COLO668 (cell line): ENCODE measurements around the gene TREM1.
"Not testable (repeated sequence)": the region's sequence is repeated elsewhere in the genome, so short reads cannot be mapped to it uniquely, and the experiment has no call there.

Experiments
- DNase-seq: peaks from one replicate; lab custom pipeline; 2025; ENCODE audit not compliant: unreplicated experiment; lab: John Stamatoyannopoulos, UW

TREM1 gene

GRCh38 chr6:41262401-41262800, 24.1 kb downstream of the TREM1 start:
- DNase-seq: no peak

DNA sequence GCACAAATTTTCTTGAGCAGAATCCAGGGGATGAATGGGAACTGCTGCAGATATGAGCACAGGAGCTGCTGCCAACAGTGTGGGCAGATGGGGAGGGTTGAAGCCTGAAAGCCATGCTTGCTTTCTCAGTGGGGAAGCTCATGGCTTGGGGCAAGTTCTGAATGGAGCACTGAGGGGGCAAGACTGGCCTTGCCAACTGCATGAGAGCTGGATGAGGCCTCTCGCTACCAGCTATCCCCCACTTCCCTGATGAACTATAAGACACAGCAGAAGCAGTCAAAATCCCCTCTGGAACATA, 28.3 kb downstream of the TREM1 start:
- DNase-seq: no peak

DNA sequence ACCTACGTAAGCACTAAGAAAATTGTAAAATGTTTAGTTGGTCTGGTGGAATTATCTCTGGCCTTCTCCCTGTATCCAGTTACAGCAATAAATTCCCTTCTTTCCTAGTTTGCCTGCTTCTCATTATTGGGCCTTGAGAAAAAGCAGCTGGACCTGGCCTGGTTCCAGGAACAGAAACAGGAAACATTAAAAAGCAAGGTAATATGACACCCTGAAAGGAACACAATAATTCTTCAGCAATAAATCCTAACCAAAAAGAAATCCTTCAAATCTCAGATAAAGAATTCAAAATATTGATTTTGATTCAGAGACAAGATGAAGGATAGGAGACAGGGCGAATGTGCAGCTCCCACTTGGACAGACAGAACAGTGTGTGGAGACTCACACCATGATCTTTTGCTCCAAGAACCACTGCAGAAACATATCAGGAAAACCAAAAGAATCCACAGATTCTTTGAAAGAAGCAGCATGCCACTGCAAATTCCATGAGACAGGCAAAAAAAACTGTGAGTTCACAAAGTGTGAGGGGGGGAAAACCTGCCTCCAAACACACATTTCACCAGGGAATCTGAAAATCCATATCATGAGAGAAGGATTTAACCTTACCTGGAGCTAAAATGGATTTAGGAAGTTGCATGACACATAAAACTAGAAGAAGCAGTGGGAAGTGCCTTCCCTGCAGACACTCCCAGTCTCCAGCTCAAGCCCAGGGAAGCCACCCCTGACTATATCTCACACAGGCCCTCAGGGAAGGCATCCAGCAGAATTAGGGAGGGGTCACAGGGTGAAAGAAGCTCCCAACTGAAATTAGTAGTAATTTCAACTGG, 28.9 kb downstream of the TREM1 start:
- peak; percentile 48 for DNase-seq

- no peak for DNase-seq
These were observed 30.1 kb downstream of the TREM1 start for GRCh38 chr6:41256383-41256782.

- DNase-seq: no peak
These were observed 30.7 kb downstream of the TREM1 start for GRCh38 chr6:41255638-41256246.

DNA sequence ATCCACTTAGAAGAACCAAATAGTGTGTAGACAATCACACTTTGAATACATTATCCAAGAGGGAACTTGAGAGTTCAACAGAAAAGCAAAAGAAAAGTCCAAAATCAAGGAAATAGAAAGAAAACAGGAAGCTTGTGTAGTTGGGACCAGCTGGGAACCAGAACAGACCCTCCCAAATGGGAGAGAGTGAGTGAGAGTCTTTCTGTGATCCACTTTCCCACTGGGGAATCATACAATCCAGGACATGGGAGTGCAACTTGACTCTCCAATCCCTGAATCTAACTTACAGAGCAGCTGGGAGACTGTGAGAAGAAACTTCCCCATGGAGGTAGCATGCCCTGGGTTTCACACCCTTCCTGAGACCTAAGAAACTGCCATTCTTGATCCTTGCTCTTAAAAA, 31.4 kb downstream of the TREM1 start:
- no peak for DNase-seq

GRCh38 chr6:41252401-41253169, 33.9 kb downstream of the TREM1 start:
- no peak for DNase-seq

GRCh38 chr6:41247882-41248705, 38.4 kb downstream of the TREM1 start:
- no peak for DNase-seq

DNA sequence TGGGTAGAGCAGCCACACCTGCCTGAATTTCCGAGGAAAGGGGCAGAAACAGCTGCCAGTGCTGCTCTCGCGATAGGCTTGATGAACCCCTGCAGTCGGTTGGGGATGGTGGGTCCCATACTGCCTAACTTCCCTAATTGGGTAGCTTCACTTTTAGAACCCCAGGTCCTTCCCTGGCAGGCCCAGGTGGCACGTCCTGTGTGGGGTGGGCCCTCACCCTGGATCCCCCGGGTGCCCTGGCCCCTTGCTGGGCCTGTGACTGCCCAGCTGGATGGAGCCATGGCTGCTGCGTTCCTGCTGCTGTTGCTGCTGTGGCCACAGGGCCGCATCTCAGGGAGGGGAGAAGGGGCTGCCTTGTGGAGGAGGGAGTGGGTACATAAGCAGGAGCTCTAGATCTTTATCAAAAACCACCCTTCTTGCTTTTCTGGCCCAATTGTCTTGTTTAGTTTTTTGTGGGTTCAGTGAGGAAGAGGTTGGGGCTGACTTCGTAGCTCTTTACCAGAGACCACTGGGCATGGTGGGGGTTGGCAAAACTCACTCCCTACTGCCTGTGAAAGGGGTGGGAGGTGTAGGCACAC, 39.1 kb downstream of the TREM1 start:
- DNase-seq: no peak

DNA sequence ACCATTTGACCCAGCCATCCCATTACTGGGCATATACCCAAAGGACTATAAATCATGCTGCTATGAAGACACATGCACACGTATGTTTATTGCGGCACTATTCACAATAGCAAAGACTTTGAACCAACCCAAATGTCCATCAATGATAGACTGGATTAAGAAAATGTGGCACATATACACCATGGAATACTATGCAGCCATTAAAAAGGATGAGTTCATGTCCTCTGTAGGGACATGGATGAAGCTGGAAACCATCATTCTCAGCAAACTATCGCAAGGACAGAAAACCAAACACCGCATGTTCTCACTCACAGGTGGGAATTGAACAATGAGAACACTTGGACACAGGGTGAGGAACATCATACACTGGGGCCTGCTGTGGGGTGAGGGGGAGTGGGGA, 40.0 kb downstream of the TREM1 start:
- DNase-seq: not testable (repeated sequence)

DNA sequence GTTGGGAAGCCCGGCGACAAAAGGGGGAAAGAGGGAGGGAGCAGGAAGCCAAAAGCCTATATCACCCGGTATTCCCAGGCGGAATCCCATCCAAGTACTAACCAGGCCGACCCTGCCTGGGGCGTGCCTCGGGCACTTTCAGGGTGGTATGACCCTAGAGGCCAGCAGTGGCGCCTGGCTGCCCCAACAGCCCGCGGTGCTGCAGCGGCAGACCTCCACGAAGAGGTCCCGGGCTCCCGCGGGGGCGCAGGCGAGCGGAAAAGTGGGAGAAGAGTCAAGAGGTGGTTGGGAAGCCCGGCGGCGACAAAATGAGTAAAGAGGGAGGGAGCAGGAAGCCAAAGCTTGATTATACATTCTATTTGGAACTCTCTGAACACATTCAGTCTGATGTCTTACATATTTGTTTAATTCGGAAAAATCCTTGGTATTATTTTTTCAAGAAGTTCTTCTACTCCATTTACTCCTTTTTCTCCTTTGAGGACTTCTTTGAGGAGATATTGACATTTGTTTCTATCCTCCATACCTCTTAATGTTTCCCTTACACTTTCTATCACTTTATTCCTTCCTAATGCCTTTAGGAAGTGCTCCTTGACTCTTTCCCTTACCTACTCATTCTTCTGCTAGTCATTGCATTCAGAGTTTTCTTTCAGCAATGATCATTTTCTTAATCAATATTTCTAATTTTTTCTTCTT, 46.9 kb downstream of the TREM1 start:
- DNase-seq: no peak

GRCh38 chr6:41237128-41237527, 49.4 kb downstream of the TREM1 start:
- no peak for DNase-seq

GRCh38 chr6:41236276-41236675, 50.2 kb downstream of the TREM1 start:
- no peak for DNase-seq

- DNase-seq: no peak
These were observed 53.8 kb downstream of the TREM1 start for GRCh38 chr6:41232667-41233066.

GRCh38 chr6:41231246-41231645, 55.2 kb downstream of the TREM1 start:
- no peak for DNase-seq

DNA sequence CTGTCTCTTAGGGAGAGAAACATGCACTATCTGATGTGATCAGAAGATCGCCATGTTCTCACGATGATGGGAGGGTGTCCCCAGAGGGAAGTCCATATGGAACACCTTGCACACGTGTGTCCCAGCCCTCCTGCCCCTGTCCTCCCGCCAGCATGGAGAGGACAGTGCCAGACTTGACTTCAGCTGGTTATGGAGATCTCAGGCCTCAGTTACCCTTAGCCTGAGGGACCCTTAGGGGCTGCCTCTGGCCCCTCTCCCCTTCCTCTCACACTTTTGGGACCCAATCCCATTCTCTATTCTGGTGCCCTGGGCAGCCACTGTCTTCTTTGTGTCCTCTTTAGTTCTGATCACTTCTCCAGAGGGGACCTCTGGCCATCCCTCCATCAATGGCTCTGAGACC, 56.8 kb downstream of the TREM1 start:
- DNase-seq: no peak

GRCh38 chr6:41228616-41229015, 57.9 kb downstream of the TREM1 start:
- no peak for DNase-seq

DNA sequence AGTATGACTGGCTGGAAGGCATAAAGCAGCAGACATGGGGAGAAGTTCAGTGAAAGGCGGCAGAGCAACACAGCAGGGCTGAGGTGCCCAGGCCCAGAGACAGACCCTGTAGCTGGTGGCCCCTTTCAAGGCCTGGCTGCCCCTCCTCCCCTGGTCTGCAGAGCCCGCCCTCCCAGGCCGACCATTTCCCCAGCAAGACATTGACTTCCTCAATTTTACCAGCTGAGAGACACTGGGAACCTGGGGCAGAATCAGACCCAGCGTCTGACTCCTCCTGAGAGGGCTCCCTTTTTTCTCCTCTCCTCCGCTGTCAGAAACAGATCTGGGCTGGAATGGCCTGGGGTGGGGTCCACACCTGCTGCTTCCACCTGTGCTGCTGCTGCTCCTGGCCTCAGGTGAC, 58.4 kb downstream of the TREM1 start, which contains the start of gene TREML4:
TREML4 (plus strand) TSS at position 254 of the 400 bp plus-strand sequence; CDS start at position 333, 79 bp downstream.
- DNase-seq: no peak

DNA sequence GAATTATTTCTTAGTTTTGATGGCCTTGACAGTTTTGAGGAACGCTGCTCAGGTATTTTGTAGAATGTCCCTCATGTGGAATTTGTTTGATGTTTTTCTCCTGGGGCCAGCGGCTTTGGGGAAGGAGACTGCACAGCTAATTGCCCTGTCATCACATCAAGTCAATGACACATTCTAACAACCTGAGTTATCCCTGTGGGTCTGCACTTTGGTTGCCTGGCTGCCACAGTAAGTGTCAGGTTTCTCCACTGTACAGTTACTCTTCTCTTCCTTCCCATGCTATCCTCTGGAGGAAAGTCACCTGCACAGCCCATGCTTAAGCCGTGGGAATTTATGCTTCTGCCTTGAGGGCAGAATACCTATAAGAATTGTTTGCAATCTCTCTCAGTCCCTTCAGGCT, 59.7 kb downstream of the TREM1 start:
- no peak for DNase-seq

DNA sequence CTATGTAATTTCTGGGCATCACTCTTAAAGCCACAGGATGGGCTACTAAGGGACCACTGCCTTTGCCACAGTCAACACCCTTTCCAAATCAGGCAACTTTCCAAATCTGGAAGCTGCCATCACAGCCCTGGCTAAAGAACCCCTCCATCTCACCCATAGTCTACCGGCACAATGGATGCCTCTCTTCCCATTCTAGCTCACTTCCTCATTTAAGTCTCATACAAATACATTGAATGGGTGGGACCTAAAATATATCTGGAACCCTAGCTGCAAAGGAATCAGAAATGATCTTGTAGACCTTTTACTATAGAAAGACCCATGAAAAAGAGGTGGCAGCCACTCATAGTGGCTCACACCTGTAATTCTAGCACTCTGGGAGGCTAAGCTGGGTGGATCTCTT, 61.7 kb downstream of the TREM1 start:
- DNase-seq: no peak
